HepG2 (cell line): ENCODE results near the gene EXOC3L4. TPM values are rescaled to one million over a fixed set of nuclear protein-coding genes. Genes with fewer than 3 reads are reported as not detected.

Experiments used
- ATAC-seq: fragments of 200-7000 bp; cut with Tn5 transposase; 3 replicates; pipeline ENCODE4 v1.9.1; 2020; ENCODE audit warnings: mild to moderate bottlenecking, moderate library complexity
- BruUV-seq: library from RNA; stranded (reverse); fragments of 400-500 nt; replicated peaks from 2 replicates; lab custom pipeline; 2021; lab: Mats Ljungman, UMichigan
- CTCF ChIA-PET: fragments of 300-600 bp; formaldehyde crosslinking; extraction: SDS; loops from one replicate; lab custom pipeline; 2021; ENCODE audit warnings: low total read pairs, inconsistent platforms, low intra/inter-chr PET ratio; lab: Yijun Ruan, JAX
- POLR2A ChIA-PET: fragments of 350-600 bp; sonication (Branson Sonifier 250); formaldehyde crosslinking; loops from one replicate; lab custom pipeline; 2020; ENCODE audit warnings: antibody characterized with exemption, inconsistent platforms; lab: Yijun Ruan, JAX
- DNase-seq: peaks from one replicate; pipeline ENCODE4 v3.0.0-alpha.2; 2015; ENCODE audit warnings: low spot score
- FAIRE-seq: peaks from 3 replicates; lab custom pipeline; 2011; peaks lifted over from hg19 to GRCh38; lab: Jason Lieb, UNC
- H2AFZ ChIP-seq: one replicate; pipeline ENCODE4 v1.6.1; 2011; ENCODE audit warnings: low read length, inconsistent platforms
- H3K27ac ChIP-seq: fragments of 300-600 bp; 3 replicates; pipeline ENCODE4 v1.8.0; 2011; ENCODE audit warnings: mixed run types, mild to moderate bottlenecking, mixed read lengths, low read length, inconsistent platforms; ENCODE audit not compliant: insufficient read depth; ENCODE audit errors: extremely low read length
- H3K27me3 ChIP-seq, 2 experiments: fragments of 200-600 bp in 1 of 2; 2 replicates in 1 of 2; 3 replicates in 1 of 2; pipeline versions ENCODE4 v1.6.0 to v1.8.0; 2011; ENCODE audit warnings: low read length in 2 of 2, mild to moderate bottlenecking in 2 of 2, moderate library complexity in 2 of 2, inconsistent platforms in 1 of 2; ENCODE audit not compliant: insufficient read depth in 2 of 2, control insufficient read depth in 1 of 2
- H3K36me3 ChIP-seq, 2 experiments: fragments of 200-600 bp in 1 of 2; replicated peaks in 1 of 2; 2 replicates in 1 of 2; 3 replicates in 1 of 2; pipeline versions ENCODE4 v1.5.1 to v1.8.0; 2011; ENCODE audit warnings: low read length in 2 of 2, inconsistent platforms in 1 of 2; ENCODE audit not compliant: insufficient read depth in 2 of 2, control insufficient read depth in 1 of 2
- H3K4me1 ChIP-seq: 2 replicates; pipeline ENCODE4 v1.5.1; 2012; ENCODE audit warnings: low read length, inconsistent platforms; ENCODE audit not compliant: insufficient read depth
- H3K4me2 ChIP-seq: 2 replicates; pipeline ENCODE4 v1.6.0; 2011; ENCODE audit warnings: low read depth, low read length, inconsistent platforms
- H3K4me3 ChIP-seq, 3 experiments: fragments of 200-600 bp in 1 of 3; sonication (generic), shearing (Covaris generic) in 1 of 3; replicated peaks in 1 of 3; 2 replicates each; pipeline ENCODE4 v1.5.1; 2011 to 2016; ENCODE audit warnings: low read length in 3 of 3, inconsistent platforms in 2 of 3, low read depth in 2 of 3, mild to moderate bottlenecking in 2 of 3, control low read depth in 1 of 3, mixed read lengths in 1 of 3; ENCODE audit not compliant: insufficient read depth in 1 of 3
- H3K79me2 ChIP-seq: one replicate; pipeline ENCODE4 v1.6.1; 2011; ENCODE audit warnings: low read length, inconsistent platforms; ENCODE audit not compliant: insufficient read depth
- H3K9ac ChIP-seq: 2 replicates; pipeline ENCODE4 v1.6.0; 2011; ENCODE audit warnings: mild to moderate bottlenecking, low read depth, low read length, inconsistent platforms; ENCODE audit not compliant: insufficient read depth
- H3K9me3 ChIP-seq: 2 replicates; pipeline ENCODE4 v1.5.1; 2012; ENCODE audit warnings: mild to moderate bottlenecking, low read length
- H4K20me1 ChIP-seq: 2 replicates; pipeline ENCODE4 v1.6.0; 2011; ENCODE audit warnings: inconsistent platforms, mild to moderate bottlenecking, low read length, moderate library complexity; ENCODE audit not compliant: insufficient read depth
- HNRNPUL1 ChIP-seq: fragments of 200-400 bp; formaldehyde crosslinking; IDR thresholded peaks from 2 replicates; pipeline ENCODE4 v1.6.1; 2017; ENCODE audit warnings: low read depth, mild to moderate bottlenecking, low read length, moderate library complexity
- KLF9 ChIP-seq: IDR thresholded peaks from 2 replicates; pipeline ENCODE4 v1.6.1; 2016; ENCODE audit warnings: low read depth
- WGBS: methylation state at CpG from one replicate; pipeline ENCODE4 v1.1.6; 2017; ENCODE audit warnings: low lambda C conversion rate; 5-methylcytosine and 5-hydroxymethylcytosine counted together
- in situ Hi-C: cut with HindIII; loops from 2 replicates; pipeline ENCODE4 v1.10.0; 2017; ENCODE audit warnings: low pct_unique_long_range_greater_than_20kb; ENCODE audit not compliant: extremely low pct_ligation_motif_present
- intact Hi-C: fragments of 100-400 bp; cut with micrococcal nuclease; formaldehyde crosslinking; loops from one replicate; pipeline ENCODE4 v1.10.0; 2022; ENCODE audit not compliant: unreplicated experiment
- polyA plus RNA-seq, 8 experiments: library from polyadenylated mRNA; depleted of rRNA in 3 of 8; stranded (reverse) in 7 of 8; unstranded in 1 of 8; fragments of >200 nt; fragmentation: Illumina TruSeq in 4 of 8; extraction: Trizol in 4 of 8; gene quantifications; 2 replicates each; pipeline versions ENCODE4 v1.2.1 to v1.2.3, GENCODE V29; 2011 to 2016; ENCODE audit warnings: low read depth in 4 of 8, missing spikeins in 1 of 8, mixed read lengths in 1 of 8; ENCODE audit not compliant: insufficient read depth in 1 of 8
- total RNA-seq, 5 experiments: library from RNA; depleted of rRNA; stranded (reverse); fragments of >200 nt; fragmentation: Illumina TruSeq; extraction: Trizol; gene quantifications; 2 replicates each; pipeline ENCODE4 v1.2.3, GENCODE V29; 2016; ENCODE audit warnings: low read depth in 1 of 5
- TF ChIP-seq, protein P1 (sequence below): sonication (generic); formaldehyde crosslinking; IDR thresholded peaks from 2 replicates; pipeline ENCODE4 v1.4.0; 2020; ENCODE audit warnings: missing genetic modification reagents, mild to moderate bottlenecking, borderline replicate concordance
- TF ChIP-seq, protein P2 (sequence below): sonication (generic); formaldehyde crosslinking; IDR thresholded peaks from 2 replicates; pipeline ENCODE4 v1.5.1; 2020; ENCODE audit warnings: missing genetic modification reagents, mild to moderate bottlenecking, borderline replicate concordance
- TF ChIP-seq, protein P3 (sequence below), 2 experiments: IDR thresholded peaks; 2 replicates each; pipeline ENCODE4 v1.6.1; 2011 to 2012; ENCODE audit warnings: low read length in 2 of 2, borderline replicate concordance in 1 of 2, low read depth in 1 of 2, mild to moderate bottlenecking in 1 of 2, moderate library complexity in 1 of 2

Gene EXOC3L4
- total and polyA plus RNA-seq, 2 of the 13 experiments (the other 11 are each of a cell fraction or from before 2014, with no cell fraction given) = 11.8 to 27.0 TPM

DNA sequence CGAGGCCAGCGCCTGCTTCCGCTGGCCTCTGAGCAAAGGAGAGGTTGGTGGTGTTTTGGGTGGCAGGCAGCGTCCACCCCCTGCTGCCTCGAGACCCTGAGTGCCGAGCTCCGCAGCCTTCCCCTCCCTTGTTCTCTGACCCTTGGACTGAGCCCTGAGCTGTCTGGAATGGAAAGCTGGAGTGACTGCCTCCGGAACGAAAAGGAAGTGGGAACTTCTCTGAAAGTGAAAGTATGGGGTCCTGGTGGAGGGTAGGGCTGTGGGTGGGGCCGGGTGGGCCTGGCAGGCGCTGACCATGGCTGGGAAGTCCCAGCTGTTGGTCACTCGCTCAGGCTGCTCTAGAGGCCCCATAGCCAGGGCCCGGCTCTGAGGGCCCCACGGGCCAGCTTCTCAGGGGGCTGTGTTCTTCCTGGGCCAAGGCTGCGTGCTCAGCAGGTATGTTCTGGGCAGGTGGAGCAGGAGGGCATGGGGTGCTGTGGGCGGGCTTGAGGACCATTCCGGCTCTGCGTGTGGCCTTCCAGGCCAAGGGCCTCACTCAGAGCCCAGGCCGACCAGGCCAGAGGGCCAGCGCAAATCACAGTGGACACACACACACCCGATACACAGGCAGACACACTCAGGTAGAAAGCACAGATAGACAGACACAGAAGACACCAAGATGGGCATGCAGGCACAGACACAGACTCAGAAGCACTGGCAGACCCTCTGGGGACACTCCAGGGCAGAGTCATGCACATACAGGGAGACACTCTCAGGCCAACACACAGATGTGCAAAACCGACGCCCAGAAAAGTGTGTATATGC is at the start of gene EXOC3L4 (continued):
- TF ChIP-seq, protein P1, sequence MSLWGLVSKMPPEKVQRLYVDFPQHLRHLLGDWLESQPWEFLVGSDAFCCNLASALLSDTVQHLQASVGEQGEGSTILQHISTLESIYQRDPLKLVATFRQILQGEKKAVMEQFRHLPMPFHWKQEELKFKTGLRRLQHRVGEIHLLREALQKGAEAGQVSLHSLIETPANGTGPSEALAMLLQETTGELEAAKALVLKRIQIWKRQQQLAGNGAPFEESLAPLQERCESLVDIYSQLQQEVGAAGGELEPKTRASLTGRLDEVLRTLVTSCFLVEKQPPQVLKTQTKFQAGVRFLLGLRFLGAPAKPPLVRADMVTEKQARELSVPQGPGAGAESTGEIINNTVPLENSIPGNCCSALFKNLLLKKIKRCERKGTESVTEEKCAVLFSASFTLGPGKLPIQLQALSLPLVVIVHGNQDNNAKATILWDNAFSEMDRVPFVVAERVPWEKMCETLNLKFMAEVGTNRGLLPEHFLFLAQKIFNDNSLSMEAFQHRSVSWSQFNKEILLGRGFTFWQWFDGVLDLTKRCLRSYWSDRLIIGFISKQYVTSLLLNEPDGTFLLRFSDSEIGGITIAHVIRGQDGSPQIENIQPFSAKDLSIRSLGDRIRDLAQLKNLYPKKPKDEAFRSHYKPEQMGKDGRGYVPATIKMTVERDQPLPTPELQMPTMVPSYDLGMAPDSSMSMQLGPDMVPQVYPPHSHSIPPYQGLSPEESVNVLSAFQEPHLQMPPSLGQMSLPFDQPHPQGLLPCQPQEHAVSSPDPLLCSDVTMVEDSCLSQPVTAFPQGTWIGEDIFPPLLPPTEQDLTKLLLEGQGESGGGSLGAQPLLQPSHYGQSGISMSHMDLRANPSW (CRISPR knock-in tag) = no peak

DNA sequence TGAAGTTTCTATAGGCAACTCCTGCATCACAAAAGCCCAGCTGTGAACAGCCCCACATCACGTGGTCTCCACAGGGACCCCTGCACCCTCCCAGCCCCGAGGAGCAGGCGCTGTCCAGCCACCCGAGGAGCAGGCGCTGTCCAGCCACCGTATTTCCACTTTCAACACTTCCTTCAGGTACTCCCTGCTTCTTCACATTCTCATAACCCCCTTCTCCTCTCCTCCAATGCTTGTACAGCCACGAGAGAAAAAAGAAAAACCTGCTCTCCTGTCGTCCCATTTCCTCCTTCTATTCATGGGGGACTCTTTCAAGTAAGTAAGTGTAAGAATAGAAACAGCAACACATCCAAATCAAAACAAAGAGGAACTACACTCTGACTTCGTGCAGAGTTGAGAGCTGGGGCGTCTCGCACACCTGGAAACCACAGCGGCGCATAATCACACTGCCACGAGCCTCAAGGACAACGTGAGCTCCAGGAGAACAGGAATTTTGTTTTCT is 49.1 kb upstream of the EXOC3L4 start:
- TF ChIP-seq, protein P2, sequence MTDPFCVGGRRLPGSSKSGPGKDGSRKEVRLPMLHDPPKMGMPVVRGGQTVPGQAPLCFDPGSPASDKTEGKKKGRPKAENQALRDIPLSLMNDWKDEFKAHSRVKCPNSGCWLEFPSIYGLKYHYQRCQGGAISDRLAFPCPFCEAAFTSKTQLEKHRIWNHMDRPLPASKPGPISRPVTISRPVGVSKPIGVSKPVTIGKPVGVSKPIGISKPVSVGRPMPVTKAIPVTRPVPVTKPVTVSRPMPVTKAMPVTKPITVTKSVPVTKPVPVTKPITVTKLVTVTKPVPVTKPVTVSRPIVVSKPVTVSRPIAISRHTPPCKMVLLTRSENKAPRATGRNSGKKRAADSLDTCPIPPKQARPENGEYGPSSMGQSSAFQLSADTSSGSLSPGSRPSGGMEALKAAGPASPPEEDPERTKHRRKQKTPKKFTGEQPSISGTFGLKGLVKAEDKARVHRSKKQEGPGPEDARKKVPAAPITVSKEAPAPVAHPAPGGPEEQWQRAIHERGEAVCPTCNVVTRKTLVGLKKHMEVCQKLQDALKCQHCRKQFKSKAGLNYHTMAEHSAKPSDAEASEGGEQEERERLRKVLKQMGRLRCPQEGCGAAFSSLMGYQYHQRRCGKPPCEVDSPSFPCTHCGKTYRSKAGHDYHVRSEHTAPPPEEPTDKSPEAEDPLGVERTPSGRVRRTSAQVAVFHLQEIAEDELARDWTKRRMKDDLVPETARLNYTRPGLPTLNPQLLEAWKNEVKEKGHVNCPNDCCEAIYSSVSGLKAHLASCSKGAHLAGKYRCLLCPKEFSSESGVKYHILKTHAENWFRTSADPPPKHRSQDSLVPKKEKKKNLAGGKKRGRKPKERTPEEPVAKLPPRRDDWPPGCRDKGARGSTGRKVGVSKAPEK = no peak
- TF ChIP-seq KLF9 (CRISPR knock-in tag) = no peak
- no peak for TF ChIP-seq HNRNPUL1
- TF ChIP-seq, protein P3, sequence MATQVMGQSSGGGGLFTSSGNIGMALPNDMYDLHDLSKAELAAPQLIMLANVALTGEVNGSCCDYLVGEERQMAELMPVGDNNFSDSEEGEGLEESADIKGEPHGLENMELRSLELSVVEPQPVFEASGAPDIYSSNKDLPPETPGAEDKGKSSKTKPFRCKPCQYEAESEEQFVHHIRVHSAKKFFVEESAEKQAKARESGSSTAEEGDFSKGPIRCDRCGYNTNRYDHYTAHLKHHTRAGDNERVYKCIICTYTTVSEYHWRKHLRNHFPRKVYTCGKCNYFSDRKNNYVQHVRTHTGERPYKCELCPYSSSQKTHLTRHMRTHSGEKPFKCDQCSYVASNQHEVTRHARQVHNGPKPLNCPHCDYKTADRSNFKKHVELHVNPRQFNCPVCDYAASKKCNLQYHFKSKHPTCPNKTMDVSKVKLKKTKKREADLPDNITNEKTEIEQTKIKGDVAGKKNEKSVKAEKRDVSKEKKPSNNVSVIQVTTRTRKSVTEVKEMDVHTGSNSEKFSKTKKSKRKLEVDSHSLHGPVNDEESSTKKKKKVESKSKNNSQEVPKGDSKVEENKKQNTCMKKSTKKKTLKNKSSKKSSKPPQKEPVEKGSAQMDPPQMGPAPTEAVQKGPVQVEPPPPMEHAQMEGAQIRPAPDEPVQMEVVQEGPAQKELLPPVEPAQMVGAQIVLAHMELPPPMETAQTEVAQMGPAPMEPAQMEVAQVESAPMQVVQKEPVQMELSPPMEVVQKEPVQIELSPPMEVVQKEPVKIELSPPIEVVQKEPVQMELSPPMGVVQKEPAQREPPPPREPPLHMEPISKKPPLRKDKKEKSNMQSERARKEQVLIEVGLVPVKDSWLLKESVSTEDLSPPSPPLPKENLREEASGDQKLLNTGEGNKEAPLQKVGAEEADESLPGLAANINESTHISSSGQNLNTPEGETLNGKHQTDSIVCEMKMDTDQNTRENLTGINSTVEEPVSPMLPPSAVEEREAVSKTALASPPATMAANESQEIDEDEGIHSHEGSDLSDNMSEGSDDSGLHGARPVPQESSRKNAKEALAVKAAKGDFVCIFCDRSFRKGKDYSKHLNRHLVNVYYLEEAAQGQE (IDR thresholded peaks at IDR 0.05; ENCODE audit: borderline replicate concordance in 1 of 2, low read depth in 1 of 2, low read length in 2 of 2) = peak in 1 of 2 experiments; percentile 36; a peak in 2 of 4 replicates
- no peak for ATAC-seq
- FAIRE-seq = no peak
- H3K79me2 ChIP-seq = peaks cover 42% of the 10 kb centered on the region
- H2AFZ ChIP-seq = no peak overlapping the region
- no peak overlapping the region for H3K9ac ChIP-seq
- no peak overlapping the region for H3K4me2 ChIP-seq
- 91% methylated on average over 15 of the region's 15 CpGs for WGBS
- ChIA-PET POLR2A (no interaction called here), CTCF (no interaction called here)
- BruUV-seq = no TSS peak
- in situ Hi-C loops = no loop called here
- H4K20me1 ChIP-seq = no peaks in the 10 kb centered on the region
- DNase-seq = no peak
- no peak overlapping the region for H3K4me3 ChIP-seq
- no peaks in the 10 kb centered on the region for H3K9me3 ChIP-seq
- intact Hi-C loops = no loop called here
- peaks cover 7 to 11% of the 10 kb centered on the region in 2 experiments; a peak in 3 of 5 replicates for H3K36me3 ChIP-seq
- H3K4me1 ChIP-seq = no peaks in the 10 kb centered on the region
- no peaks in the 10 kb centered on the region for H3K27me3 ChIP-seq
- H3K27ac ChIP-seq = no peak overlapping the region
